ENCODE results near the gene DOC2A.
"Not testable (repeated sequence)": the region's sequence is repeated elsewhere in the genome, so short reads cannot be mapped to it uniquely, and the experiment has no call there.

DOC2A gene

DNA sequence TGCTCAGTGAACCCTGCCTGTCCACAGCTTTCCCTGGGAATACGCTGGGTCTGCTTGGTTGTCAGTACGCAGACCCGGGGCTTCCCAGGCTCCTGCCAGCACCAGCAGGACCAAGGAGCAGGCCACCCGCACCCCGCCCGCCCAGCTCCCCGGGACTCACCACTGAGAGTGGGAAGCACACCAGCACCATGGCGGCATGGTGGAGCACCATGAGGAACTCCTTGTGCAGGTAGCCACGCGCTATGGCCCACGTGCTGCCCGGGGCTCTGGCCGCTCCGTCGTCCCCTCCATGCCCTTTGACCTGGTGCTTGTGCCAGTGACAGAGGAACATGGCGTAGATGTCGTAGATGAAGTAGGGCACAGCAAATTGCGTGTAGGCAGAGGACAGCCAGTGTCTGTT is 15.6 kb upstream of the DOC2A start:
- no peak for ATAC-seq

DNA sequence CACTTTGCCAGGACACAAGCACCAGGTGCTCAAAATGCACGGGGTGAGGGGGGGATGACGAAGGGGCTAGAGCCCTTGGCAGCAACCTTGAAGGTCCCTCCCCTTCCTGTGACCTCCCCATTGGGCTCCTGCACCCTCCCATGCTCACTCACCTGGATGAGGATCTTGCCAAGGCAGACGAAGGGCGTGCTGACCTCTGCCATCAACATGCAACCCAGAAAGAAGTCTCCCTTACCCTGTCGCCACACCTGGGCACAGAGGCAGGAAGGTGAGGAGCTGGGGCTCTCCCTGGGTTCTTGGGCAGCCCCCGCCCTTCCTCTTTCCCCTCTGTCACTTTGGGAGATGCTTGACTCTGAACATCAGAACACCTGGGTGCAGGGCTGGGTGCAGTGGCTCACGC is 14.7 kb upstream of the DOC2A start:
- no peak for ATAC-seq

DNA sequence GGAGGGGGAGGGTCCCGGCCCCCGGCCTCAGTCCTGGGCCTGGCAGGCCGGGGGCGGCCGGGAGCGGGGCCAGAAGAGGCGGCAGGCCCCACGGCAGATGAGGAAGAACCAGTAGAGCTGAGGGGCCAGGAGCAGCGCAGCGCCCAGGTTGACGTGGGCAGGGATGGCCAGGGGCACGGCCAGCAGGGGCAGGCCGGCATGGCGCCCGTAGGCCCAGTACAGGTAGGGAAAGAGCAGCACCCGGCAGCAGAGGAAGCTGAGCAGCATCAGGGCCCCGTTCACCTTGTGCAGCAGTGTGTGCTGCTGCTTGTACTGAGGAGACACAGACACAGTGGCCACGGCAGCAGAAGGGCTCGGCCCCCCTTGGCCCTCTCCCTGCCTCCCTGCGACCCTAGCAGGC is 14.3 kb upstream of the DOC2A start:
- no peak for ATAC-seq

DNA sequence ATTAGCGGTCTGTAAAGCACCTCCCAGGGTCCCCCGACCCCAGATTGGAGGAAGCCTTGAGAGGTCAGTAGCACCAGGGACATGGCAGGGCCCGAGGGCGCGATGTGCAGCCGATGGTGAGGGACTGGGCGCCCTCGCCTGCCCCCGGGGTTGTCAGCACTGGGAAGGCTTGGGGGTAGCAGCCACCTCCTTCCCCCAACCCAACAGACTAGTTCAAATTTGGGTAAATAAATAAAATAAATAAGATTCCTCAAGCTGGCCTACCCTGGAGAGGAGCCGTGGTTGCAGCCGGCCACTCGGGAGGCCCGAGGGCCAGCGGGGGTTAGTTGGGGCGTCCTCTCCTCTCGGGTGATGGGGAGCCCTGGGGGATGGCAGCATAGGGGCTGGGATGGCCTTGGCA is 13.6 kb upstream of the DOC2A start:
- no peak for ATAC-seq

DNA sequence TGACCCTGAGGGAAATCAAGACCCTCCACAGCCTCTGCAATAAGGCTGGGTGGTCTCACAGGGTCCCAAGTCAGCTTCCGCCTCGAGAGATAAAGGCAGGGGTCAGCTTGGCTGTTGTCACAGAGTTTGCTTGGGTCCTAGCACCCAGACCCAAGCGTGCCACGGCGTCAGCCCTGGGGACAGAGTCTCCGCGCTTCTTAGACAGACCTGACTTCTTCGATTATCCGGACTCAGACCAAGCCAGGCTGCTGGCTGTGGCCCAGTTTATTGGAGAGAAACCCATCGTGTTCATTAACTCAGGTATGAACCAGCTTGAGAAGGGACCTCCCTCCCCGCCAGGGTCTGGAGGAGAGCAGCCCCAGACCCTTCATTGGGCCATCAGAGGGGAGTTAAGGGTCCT is 12.8 kb upstream of the DOC2A start:
- ATAC-seq, result no peak

DNA sequence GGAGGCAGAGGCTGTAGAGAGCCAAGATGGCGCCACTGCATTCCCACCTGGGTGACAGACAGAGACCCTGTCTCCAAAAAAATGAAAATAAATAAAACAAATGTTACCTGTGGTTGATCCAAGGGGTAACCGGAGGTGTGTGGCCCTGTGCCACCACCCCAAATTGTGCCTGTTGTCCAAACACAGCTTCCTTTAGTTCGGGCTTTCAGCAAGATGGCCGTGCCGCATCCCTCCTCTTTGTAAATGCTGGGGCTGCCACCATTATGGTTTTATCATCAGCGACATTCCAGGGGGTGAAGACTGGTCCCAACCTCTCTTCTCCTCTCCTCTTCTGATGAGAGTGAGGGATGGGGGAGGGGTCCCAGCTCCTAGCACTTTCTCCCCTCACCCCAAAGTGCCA is 12.1 kb upstream of the DOC2A start, which contains the start of gene C16orf92:
Gene C16orf92, plus strand, starts transcription at position 312 of the 400 bp plus-strand sequence. CDS start 143 bp downstream, outside the sequence.
- no peak for ATAC-seq

DNA sequence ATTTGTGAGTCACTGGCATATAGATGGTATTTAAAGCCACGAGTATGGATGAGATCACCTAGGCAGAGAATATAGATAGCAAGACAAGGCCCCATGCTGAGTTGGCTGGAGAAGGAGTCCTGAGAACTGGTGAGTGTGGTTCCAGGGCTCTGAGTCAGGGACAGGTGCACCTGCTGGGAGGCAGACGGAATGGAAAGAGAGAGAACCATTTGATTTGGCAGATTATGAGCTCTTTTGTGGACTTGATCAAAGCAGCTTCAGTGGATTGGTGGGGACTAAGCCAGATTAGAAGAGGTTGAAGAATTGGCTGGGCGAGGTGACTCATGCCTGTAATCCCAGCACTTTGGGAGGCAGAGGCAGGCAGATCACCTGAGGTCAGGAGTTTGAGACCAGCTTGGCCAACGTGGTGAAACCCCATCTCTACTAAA is 7.9 kb upstream of the DOC2A start:
- ATAC-seq, result peak; percentile 22 to 27

DNA sequence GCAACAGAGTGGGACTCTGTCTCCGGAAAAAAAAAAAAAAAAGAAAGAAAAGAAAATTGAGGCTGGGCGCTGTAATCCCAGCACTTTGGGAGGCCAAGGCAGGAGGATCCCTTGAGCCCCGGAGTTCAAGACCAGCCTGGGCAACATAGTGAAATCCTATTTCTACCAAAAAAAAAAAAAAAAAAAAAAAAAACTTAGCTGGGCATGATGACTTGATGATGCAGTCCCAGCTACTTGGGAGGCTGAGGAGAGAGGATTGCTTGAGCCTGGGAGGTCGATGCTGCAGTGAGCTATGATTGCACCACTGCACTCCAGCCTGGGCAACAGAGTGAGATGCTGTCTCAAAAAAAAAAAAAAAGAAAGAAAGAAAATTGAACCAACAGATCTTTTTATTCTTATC is 7.1 kb upstream of the DOC2A start:
- not testable (repeated sequence) for ATAC-seq

DNA sequence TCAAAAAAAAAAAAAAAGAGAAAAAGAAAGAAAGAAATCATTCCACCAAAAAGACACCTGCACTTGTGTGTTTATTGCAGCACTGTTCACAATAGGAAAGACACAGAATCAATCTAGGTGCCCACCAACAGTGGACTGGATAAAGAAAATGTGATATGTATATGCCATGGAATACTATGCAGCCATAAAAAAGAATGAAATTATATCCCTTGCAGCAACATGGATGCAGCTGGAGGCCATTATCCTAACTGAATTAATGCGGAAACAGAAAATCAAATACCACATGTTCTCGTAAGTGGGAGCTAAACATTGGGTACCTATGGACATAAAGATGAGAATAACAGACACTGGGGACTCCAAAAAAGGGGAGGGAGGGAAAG is 6.4 kb upstream of the DOC2A start:
- ATAC-seq, result no peak

DNA sequence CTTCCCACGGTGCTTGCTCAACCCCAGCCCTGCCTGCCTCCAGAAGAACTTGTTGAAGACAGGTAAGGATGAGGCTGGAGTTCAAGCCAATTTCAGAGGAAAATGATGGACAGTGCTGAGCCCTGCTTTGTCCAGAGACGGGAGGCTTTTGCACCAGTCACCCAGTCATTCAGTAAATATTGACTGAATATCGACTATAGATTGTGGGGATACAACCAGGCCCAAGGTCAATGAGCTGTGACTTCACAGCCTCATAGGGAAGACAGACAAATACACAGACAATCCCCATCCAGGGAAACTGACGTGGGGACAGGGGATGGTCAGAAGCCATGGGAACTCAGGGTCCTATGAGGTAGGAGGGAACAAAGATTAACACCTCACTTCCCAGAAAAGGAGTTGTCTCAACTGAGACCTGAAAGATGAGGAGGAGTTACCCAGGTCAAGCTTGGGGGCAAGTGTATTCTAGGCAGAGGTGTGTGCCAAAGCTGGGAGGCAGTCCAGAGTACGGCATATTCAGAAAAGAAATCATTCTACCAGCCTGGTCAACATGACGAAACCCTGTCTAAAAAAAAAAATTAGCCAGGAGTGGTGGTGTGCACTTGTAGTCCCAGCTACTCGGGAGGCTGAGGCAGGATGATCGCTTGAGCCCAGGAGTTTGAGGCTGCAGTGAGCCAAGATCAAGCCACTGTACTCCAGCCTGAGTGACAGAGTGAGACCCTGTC is 5.9 kb upstream of the DOC2A start:
- ATAC-seq, result no peak

DNA sequence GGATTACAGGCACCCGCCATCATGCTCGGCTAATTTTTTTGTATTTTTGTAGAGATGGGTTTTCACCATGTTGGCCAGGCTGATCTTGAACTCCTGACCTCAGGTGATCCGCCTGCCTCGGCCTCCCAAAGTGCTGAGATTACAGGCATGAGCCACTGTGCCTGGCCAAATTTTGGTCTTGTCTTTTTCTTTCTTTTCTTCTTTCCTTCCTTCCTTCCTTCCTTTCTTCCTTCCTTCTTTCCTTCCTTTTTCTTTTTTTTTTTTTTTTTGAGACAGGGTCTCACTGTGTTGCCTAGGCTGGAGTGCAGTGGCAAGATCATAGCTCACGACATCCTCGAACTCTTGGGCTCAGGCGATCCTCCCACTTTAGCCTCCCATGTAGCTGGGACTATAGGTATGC is 4.6 kb upstream of the DOC2A start:
- ATAC-seq, result not testable (repeated sequence)

DNA sequence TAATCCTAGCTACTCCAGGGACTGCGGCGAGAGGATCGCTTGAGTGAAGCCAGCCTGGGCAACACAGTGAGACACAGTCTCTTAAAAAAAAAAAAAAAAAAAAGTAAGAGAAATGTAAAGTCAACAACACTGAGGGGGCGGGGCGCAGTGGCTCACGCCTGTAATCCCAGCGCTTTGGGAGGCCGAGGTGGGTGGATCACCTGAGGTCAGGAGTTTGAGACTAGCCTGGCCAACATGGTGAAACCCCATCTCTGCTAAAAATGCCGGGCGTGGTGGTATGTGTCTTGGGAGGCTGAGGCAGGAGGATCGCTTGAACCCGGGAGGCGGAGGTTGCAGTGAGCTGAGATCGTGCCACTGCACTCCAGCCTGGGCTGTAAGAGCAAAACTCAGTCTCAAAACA is 1.8 kb upstream of the DOC2A start:
- ATAC-seq, result not testable (repeated sequence)

DNA sequence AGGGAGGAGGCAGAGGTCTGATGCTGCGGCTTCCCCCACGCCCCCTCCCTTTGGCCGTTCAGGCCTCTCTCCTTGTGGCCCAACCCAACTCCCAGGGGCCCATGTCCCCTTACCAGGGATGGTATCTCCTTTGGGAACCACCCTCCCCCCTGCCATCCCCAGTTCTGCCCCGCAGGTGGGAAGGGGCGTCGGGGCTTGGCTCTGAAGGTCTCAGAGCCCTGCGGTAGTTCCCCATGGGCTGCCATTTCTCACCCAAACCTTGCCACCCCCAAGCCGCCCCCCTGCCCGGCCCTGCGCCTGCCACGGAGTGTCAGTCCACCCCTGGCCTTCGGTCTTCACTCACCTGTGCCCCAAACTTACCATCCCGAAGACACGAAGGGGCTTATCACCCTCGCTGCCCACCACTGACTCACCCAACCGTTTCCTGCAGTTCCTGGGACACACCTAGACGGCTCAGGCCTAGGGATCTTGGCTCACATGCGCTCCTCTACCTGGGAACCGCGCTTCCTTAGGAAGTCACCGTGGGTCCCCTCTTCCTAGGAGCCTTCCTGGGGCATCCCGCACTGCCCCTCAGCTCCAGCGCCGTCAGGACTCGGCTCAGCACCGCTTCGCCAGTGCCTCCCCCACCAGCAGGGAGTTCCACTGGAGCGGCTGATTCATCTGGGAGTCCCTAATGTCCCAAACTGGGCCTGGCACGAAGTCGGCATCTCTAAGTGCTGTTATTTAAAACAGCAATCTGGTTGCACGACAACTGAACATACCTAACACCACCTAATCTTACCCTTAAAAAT is 1.1 kb upstream of the DOC2A start:
- ATAC-seq, result no peak

DNA sequence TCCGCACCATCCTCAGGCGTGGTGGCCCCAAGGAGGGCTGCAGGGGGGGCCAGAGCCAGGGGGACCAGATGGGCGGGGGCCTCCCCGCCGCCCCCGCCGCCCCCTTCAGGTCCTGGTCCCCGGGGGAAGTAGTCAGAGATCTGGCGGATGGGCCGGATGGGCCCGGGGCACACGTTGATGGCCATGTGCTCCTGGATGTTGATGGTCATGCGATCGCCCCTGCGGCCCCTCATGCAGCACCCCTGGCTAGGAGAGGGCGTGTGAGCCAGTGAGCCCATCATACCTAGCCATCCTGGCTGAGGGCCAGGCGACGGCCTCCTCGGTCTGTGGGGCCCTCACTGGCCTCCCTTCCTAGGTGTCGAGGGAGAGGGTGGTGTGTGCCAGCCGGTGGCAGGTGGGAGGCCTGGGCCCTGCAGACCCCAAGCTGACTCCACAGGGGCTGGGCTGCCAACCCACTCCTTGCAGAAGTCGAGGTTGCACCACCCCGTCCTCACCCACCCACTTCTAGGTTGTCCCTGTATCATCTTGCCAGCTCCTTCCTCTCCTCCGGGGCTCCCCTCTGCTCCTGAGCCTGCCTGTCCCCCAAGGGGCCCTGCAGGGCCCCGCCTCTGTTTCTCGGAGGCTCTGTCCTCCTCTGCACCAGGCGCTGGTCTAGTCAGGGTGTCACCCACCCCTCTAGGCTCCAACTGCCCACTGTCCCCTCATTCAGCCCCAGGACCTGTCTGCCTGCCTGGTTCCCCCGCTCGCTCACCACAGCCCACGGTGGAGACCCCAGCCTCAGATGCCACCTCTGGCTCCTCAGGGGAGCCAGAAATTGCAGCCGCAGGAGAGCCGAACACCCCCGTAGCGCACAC is 610 bp downstream of the DOC2A start:
- ATAC-seq, result no peak

DNA sequence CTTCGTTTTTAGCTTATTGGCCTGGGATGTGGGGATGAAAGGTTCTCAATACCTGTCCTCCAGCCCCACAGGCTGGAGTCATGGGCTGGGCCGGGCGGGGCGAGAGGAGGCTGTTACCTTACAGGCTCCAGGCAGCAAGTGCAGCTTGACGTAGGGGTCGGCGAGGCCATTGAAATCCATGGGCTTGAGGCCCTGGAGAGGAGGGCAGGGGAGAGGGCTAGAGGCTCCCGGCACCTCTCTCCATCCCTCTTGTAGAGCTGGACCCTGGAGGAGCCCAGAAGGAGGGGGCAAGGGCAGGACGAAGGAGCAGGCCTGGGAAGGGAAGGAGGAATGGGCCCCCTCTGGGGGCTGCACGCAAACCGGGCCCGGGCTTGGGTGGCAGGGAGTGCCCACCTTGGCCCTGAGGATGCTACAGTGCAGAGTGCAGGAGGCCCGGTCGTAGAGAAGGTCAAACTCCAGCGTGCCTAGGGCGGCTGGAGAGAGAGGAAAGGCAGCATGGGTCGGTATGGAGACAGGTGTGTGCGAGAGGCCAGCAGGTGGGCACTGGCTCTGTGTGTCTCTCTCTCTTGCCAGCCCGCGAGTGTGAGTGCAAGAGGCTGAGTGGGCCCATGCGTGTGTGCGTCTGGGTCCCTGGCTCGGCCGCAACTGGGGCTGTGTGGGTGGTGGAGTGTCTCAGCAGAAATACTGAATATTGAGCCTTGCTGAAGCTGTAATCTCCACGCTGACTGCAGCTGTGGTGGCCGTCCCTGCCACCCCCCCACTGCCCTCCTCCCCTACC is 1.6 kb downstream of the DOC2A start:
- ATAC-seq, result no peak

DNA sequence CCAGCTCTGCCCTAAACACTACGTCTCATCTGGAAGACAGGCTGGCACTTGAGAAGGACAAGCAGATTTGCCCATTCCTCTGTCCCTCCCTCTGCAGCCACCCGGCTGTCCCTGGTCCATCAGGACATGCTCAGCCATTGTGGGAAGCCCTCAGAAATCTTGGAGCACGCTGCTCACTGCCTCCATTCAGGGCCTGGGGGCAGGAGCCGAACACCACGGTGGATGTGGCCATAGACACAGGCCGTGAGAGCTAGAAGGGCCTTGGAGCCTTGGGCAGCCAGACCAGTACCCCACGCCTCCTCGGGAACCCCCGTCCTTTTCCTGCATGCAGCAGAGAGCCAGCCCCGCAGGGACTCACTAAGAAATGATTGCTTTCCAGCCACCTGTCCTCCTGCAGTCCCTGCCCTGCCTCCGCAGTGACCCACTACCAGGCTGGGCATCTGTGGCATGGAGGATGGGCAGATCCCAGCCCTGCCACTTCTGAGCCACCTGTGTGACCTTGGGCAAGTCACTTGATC is 3.4 kb downstream of the DOC2A start:
- ATAC-seq, result no peak

DNA sequence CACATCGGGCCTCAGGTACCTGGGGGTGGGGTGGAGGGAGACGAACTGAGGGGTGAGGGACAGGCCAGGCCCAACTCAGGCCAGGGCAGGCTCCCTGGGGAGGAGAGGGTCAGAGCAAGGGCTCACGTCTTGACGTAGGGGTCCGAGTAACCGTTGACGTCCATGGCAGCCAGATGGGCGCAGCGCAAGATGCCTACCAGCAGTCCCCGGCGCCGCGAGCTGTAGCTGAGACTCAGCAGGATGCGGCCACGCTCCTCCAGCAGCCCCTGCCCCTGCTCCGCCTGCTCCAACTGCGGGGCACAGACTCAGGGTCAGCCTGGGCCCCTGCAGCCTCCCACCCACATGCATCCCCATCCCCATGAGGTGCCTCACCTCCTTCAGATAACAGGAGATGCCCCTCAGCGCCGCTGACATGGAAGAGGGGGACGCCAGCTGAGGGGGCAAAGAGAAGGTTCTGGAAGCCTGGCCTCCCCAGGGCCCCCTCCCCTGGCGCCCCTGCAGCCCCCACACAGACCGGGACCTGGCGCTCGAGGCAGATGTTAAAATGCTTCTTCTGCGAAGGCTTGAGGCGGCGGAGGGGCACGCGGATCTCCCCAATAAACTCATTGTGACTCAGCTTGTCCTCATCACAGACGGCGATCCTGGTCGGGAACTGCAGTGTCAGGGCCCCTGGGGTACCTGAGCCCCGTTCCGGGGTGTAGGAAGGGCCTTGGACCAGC is 4.0 kb downstream of the DOC2A start:
- ATAC-seq, result no peak

DNA sequence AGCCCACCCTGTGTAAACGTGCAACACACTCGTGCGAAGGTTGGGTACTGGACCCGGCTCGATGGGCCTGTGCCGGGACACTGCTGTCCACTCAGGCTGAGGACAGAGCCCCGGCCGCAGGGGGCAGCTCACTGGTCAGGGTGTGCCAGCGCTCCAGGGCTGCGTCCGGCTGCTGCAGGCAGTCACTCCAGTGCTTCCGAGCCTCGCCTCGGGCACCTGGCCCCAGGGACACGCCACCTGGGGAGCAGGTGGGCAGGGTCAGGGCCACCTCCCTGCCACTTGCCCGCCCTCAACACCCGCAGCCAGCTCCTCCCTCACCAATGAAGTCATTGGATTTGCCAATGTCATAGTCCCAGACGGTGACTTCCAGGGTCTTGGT is 4.7 kb downstream of the DOC2A start:
- ATAC-seq, result no peak

DNA sequence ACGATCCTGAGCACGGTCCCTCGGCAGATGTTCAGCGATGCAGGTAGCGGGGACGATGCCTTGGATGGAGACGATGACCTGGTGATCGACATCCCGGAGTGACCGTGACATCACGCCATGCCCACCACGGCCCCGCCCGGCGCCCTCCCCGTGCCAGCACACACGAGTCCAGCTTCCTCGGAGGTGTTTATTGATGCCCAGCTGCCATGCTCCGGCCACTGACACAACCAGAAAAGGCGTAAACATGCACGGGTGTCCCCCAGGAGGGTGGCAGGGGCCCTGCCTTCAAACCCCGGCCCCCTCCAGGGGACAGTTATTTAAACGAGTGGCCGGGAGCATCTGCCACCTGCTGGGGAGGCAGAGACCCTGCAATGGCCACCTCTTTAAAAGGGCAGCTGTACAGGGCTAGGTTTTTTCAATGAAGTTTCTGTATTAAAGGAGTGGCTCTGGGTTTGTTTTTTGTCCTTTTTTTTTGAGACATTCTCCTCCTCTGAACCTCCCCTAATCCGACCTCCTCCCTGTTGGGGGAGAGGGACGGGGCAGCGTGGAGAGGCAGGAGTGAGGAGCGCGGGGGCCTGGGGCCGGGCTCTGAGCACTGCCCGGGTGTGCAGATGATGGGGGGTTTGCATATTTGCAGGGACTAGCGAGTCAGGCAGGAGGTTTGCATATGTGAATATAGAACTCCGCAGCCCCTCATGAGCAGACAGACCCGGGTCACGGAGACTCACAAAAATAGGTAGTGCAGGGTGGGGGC is 5.3 kb downstream of the DOC2A start:
- peak; percentile 47 to 68 for ATAC-seq

DNA sequence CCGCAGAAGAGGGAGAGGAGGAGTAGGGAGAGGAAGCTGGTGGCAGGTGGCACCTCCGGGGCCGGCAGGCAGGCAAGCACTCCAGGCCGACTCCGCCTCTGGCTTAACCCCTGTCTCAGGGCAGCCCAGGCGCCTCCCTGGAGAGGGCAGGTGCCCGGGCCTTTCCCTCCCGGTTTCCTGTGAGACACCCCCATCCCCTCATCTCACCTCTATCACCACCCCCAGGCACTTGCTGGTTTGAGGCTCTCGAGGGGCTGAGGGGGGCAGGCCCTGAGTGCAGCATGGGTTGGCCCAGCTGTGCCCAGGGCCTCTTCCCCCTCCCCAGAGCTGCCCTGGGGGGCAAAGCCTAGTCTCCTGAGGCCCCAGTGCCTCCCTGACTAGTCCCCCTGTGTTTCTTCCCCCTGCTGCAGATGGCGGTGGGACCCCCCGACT is 6.0 kb downstream of the DOC2A start:
- no peak for ATAC-seq

DNA sequence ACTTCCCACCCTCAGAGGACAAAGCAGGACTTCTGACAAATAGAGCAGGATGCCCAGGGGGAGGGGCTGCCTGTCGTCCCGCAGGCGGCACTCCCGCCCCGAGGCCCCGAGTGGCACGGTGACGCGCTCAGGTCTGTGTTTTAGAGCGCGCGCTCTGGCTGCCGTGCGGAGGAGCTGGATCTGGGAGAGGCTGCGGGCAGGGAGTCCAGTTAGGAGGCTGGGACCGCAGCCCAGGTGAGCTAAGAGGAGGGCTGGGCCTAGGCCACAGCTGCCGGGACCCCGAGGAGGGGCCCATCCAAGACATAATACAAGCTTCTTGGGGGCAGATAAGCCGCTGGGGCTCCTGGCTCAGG is 6.4 kb downstream of the DOC2A start:
- ATAC-seq, result no peak

Measured in activated CD4-positive, CD25-positive, alpha-beta regulatory T cell treated with anti-CD3 and anti-CD28 coated beads, Interleukin-2, amount 50 U/mL, for 24 hours (primary cell).